ENCODE results near the gene NBPF12.
A peak's percentile ranks its signal among the peaks of the same experiment; 100 is the strongest.
"Not testable (repeated sequence)": the region's sequence is repeated elsewhere in the genome, so short reads cannot be mapped to it uniquely, and the experiment has no call there.

NBPF12 gene

DNA sequence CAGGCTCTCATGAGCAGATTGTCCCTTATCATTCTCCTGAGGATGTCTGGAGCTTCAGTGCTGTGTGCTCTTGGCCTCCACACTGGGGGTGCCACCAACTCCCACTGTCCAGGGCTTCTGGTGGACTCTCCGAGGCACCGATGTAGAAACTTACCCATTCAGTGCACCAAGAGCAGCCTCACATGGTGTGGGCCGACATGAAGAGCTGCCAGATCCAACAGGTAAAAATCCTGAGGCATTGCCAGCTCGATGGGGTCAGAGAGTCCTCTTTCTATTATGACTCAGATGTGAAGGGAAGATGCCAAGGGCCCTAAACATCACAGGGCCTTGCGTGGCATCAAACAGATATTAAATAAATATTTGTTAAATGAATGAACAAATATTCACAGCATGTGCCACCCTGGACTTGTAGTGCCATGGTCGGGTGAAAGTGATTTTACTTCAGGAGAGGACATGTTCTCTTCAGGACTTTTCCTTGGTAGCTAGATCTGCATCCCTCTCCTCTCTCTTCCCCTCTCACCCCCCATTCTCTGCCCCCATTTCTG lies 5.3 kb downstream of the NBPF12 start:
- H3K36me3 ChIP-seq (ENCODE audit: insufficient read depth, low read length); H3K27ac ChIP-seq (ENCODE audit: low read depth, low read length, poor library complexity, severe bottlenecking); H3K79me2 ChIP-seq (ENCODE audit: insufficient read depth, low read length); H3K9me3 ChIP-seq (ENCODE audit: low read length); H3K4me3 ChIP-seq (ENCODE audit: low read depth, low read length, poor library complexity, severe bottlenecking); H3K4me2 ChIP-seq (ENCODE audit: low read length); H3K9ac ChIP-seq (ENCODE audit: low read length); H4K20me1 ChIP-seq (ENCODE audit: insufficient read depth, low read length); H3K4me1 ChIP-seq (ENCODE audit: insufficient read depth, low read length, severe bottlenecking); H2AFZ ChIP-seq (ENCODE audit: low read length); H3K9me2 ChIP-seq (ENCODE audit: low read depth, low read length); H3F3A ChIP-seq (ENCODE audit: insufficient read depth, low read length); H3K27me3 ChIP-seq (ENCODE audit: insufficient read depth, low read length): not testable (repeated sequence)

DNA sequence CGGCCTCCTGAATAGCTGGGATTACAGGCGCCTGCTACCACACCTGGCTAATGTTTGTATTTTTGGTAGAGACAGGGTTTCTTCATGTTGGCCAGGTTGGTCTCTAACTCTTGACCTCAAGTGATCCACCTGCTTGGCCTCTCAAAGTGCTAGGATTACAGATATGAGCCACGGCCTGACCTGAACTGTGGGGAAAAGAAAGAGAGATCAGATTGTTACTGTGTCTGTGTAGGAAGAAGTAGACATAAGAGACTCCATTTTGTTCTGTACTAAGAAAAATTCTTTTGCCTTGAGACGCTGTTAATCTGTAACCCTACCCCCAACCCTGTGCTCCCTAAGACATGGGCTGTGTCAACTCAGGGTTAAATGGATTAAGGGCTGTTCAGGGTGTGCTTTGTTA lies 10.0 kb downstream of the NBPF12 start:
- H3K9me2 ChIP-seq (ENCODE audit: low read depth, low read length); H3K79me2 ChIP-seq (ENCODE audit: insufficient read depth, low read length); H3K9me3 ChIP-seq (ENCODE audit: low read length); H4K20me1 ChIP-seq (ENCODE audit: insufficient read depth, low read length); H3K4me1 ChIP-seq (ENCODE audit: insufficient read depth, low read length, severe bottlenecking); H3F3A ChIP-seq (ENCODE audit: insufficient read depth, low read length); H3K4me3 ChIP-seq (ENCODE audit: low read depth, low read length, poor library complexity, severe bottlenecking); H2AFZ ChIP-seq (ENCODE audit: low read length); H3K9ac ChIP-seq (ENCODE audit: low read length); H3K27me3 ChIP-seq (ENCODE audit: insufficient read depth, low read length); H3K36me3 ChIP-seq (ENCODE audit: insufficient read depth, low read length); H3K27ac ChIP-seq (ENCODE audit: low read depth, low read length, poor library complexity, severe bottlenecking); H3K4me2 ChIP-seq (ENCODE audit: low read length): not testable (repeated sequence)

DNA sequence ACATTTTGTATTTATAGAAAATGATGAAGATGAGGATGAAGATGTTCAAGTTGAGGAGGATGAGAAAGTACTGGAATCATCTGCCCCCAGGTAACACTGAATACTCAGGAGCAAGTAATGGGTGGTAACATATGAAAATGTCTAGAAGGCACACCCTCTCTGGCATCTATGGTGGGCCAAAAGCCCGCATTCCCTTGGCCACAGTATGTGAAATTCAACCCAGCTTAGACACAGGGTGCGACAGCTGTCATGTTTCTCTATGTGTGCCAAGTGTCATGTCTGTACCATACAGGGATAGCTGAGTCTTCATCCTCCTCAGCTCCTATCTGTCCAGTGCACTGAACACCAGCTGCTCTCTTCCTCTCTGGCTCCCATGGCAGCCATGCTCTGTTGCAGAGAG lies 26.2 kb downstream of the NBPF12 start:
- not testable (repeated sequence) for H3K4me3 ChIP-seq (ENCODE audit: low read depth, low read length, poor library complexity, severe bottlenecking); H3K4me2 ChIP-seq (ENCODE audit: low read length); H3K4me1 ChIP-seq (ENCODE audit: insufficient read depth, low read length, severe bottlenecking); H3K9ac ChIP-seq (ENCODE audit: low read length); H3F3A ChIP-seq (ENCODE audit: insufficient read depth, low read length); H4K20me1 ChIP-seq (ENCODE audit: insufficient read depth, low read length); H3K9me3 ChIP-seq (ENCODE audit: low read length); H2AFZ ChIP-seq (ENCODE audit: low read length); H3K27ac ChIP-seq (ENCODE audit: low read depth, low read length, poor library complexity, severe bottlenecking); H3K36me3 ChIP-seq (ENCODE audit: insufficient read depth, low read length); H3K27me3 ChIP-seq (ENCODE audit: insufficient read depth, low read length); H3K9me2 ChIP-seq (ENCODE audit: low read depth, low read length); H3K79me2 ChIP-seq (ENCODE audit: insufficient read depth, low read length)

DNA sequence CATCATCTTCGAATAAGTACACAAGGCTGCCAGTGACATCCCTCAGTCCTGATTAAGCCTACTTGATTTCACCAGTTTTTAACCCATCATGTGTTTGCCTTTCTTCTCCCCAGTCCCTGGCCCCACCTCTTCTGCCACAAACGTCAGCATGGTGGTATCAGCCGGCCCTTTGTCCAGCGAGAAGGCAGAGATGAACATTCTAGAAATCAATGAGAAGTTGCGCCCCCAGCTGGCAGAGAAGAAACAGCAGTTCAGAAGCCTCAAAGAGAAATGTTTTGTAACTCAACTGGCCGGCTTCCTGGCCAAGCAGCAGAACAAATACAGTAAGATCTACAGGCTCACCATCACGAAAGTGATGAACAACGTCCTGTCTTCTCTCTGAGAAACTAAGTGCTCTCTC lies 28.2 kb downstream of the NBPF12 start:
- not testable (repeated sequence) for H3K4me3 ChIP-seq (ENCODE audit: low read depth, low read length, poor library complexity, severe bottlenecking); H3K4me1 ChIP-seq (ENCODE audit: insufficient read depth, low read length, severe bottlenecking); H3K9me3 ChIP-seq (ENCODE audit: low read length); H3K79me2 ChIP-seq (ENCODE audit: insufficient read depth, low read length); H3K9me2 ChIP-seq (ENCODE audit: low read depth, low read length); H3K9ac ChIP-seq (ENCODE audit: low read length); H3K4me2 ChIP-seq (ENCODE audit: low read length); H3F3A ChIP-seq (ENCODE audit: insufficient read depth, low read length); H3K36me3 ChIP-seq (ENCODE audit: insufficient read depth, low read length); H3K27me3 ChIP-seq (ENCODE audit: insufficient read depth, low read length); H2AFZ ChIP-seq (ENCODE audit: low read length); H4K20me1 ChIP-seq (ENCODE audit: insufficient read depth, low read length); H3K27ac ChIP-seq (ENCODE audit: low read depth, low read length, poor library complexity, severe bottlenecking)
- TF ChIP-seq, protein P1, sequence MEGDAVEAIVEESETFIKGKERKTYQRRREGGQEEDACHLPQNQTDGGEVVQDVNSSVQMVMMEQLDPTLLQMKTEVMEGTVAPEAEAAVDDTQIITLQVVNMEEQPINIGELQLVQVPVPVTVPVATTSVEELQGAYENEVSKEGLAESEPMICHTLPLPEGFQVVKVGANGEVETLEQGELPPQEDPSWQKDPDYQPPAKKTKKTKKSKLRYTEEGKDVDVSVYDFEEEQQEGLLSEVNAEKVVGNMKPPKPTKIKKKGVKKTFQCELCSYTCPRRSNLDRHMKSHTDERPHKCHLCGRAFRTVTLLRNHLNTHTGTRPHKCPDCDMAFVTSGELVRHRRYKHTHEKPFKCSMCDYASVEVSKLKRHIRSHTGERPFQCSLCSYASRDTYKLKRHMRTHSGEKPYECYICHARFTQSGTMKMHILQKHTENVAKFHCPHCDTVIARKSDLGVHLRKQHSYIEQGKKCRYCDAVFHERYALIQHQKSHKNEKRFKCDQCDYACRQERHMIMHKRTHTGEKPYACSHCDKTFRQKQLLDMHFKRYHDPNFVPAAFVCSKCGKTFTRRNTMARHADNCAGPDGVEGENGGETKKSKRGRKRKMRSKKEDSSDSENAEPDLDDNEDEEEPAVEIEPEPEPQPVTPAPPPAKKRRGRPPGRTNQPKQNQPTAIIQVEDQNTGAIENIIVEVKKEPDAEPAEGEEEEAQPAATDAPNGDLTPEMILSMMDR (IDR thresholded peaks at IDR 0.05; ENCODE audit: low read length): peak; percentile 25; the same call in 1 of the 2 replicates

DNA sequence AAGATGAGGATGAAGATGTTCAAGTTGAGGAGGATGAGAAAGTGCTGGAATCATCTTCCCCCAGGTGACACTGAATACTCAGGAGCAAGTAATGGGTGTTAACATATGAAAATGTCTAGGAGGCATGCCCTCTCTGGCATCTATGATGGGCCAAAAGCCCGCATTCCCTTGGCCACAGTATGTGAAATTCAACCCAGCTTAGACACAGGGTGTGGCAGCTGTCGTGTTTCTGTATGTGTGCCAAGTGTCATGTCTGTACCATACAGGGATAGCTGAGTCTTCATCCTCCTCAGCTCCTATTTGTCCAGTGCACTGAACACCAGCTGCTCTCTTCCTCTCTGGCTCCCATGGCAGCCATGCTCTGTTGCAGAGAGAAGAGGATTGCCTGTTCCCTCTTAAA lies 32.5 kb downstream of the NBPF12 start:
- not testable (repeated sequence) for H3K9me3 ChIP-seq (ENCODE audit: low read length); H3K4me1 ChIP-seq (ENCODE audit: insufficient read depth, low read length, severe bottlenecking); H3K36me3 ChIP-seq (ENCODE audit: insufficient read depth, low read length); H2AFZ ChIP-seq (ENCODE audit: low read length); H3K27ac ChIP-seq (ENCODE audit: low read depth, low read length, poor library complexity, severe bottlenecking); H4K20me1 ChIP-seq (ENCODE audit: insufficient read depth, low read length); H3K4me3 ChIP-seq (ENCODE audit: low read depth, low read length, poor library complexity, severe bottlenecking); H3K9ac ChIP-seq (ENCODE audit: low read length); H3F3A ChIP-seq (ENCODE audit: insufficient read depth, low read length); H3K9me2 ChIP-seq (ENCODE audit: low read depth, low read length); H3K79me2 ChIP-seq (ENCODE audit: insufficient read depth, low read length); H3K27me3 ChIP-seq (ENCODE audit: insufficient read depth, low read length); H3K4me2 ChIP-seq (ENCODE audit: low read length)

Data from OCI-LY1 (cell line).